Progenitor cell of endocrine pancreas (in vitro differentiated cells): ENCODE data around the gene SHC3. TPM values are rescaled to one million over a fixed set of nuclear protein-coding genes. Genes with fewer than 3 reads are reported as not detected.

Experiments
- DNase-seq: peaks from one replicate; pipeline ENCODE4 v3.0.0; 2021; ENCODE audit warnings: low spot score; ENCODE audit not compliant: unreplicated experiment
- H3K27ac Mint-ChIP-seq: 2 replicates; pipeline ENCODE4 v1.8.0; 2021; ENCODE audit warnings: mild to moderate bottlenecking, moderate library complexity, mixed read lengths
- H3K27me3 Mint-ChIP-seq: 2 replicates; pipeline ENCODE4 v1.8.0; 2021; ENCODE audit warnings: mixed read lengths
- H3K36me3 Mint-ChIP-seq: 2 replicates; pipeline ENCODE4 v1.8.0; 2022; ENCODE audit warnings: mixed read lengths; ENCODE audit not compliant: insufficient read depth
- H3K4me1 Mint-ChIP-seq: 2 replicates; pipeline ENCODE4 v1.8.0; 2021; ENCODE audit warnings: low read depth, mixed read lengths
- H3K4me3 Mint-ChIP-seq: 2 replicates; pipeline ENCODE4 v1.8.0; 2021; ENCODE audit warnings: low read depth, mild to moderate bottlenecking, moderate library complexity, mixed read lengths
- H3K9me3 Mint-ChIP-seq: 2 replicates; pipeline ENCODE4 v1.8.0; 2021; ENCODE audit warnings: low read depth, mixed read lengths
- total RNA-seq: library from RNA; stranded (reverse); gene quantifications from 2 replicates; pipeline ENCODE4 v1.2.1, GENCODE V29; 2021
- TF ChIP-seq, protein P1 (sequence below): fragments of 200-600 bp; sonication (generic); IDR thresholded peaks from one replicate; pipeline ENCODE4 v1.5.0; 2021; ENCODE audit warnings: antibody characterized with exemption, mild to moderate bottlenecking; ENCODE audit not compliant: unreplicated experiment

The SHC3 gene
- total RNA-seq, 1 donor from 2014 or later = 1.3 TPM

DNA sequence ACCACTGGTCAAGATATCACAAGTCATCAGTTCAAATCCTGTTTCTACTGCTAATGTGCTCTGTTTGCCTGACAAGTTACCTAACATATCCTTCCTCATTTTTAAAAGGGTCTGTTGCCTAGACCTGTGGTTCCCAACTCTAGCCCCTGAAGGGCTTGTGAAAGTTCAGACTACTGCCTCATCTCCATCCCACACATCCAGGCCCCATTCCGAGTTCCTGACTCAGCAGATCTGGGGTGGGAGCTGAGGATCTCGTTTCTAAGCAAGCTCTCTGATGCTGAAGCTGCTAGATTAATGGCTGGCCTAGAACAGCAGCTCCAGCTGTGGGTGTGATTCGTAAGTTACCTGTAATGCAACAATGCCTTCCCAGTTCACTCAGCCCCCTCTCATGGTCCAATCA, 154.9 kb downstream of the SHC3 start:
- Mint-ChIP-seq H3K9me3 (no peaks in the 10 kb centered on the region), H3K27me3 (no peaks in the 10 kb centered on the region), H3K27ac (no peak overlapping the region), H3K4me1 (peaks cover 15% of the 10 kb centered on the region), H3K4me3 (no peak overlapping the region), H3K36me3 (no peaks in the 10 kb centered on the region)
- DNase-seq = no peak
- TF ChIP-seq, protein P1, sequence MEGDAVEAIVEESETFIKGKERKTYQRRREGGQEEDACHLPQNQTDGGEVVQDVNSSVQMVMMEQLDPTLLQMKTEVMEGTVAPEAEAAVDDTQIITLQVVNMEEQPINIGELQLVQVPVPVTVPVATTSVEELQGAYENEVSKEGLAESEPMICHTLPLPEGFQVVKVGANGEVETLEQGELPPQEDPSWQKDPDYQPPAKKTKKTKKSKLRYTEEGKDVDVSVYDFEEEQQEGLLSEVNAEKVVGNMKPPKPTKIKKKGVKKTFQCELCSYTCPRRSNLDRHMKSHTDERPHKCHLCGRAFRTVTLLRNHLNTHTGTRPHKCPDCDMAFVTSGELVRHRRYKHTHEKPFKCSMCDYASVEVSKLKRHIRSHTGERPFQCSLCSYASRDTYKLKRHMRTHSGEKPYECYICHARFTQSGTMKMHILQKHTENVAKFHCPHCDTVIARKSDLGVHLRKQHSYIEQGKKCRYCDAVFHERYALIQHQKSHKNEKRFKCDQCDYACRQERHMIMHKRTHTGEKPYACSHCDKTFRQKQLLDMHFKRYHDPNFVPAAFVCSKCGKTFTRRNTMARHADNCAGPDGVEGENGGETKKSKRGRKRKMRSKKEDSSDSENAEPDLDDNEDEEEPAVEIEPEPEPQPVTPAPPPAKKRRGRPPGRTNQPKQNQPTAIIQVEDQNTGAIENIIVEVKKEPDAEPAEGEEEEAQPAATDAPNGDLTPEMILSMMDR = no peak

DNA sequence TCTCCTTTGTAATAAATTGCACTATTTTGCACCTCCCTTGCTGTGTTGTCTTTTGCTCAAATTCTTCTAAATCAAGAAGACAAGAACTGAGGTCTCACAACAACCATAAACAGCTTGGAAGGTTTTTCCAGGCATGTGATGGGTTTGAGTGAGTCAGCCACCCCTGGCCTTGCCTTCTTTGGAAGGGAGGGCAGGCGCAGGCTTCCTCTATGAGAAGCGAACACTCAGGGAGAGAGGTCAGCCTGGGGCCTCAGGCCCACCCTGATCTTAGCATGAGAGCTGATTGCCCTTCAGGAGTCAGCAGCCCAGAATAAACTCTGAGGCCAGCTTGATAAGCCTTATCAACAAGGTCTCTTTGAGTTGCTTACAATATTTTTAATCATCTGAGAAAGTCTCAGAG, 155.7 kb downstream of the SHC3 start:
- H3K27me3 Mint-ChIP-seq = no peaks in the 10 kb centered on the region
- peaks cover 15% of the 10 kb centered on the region for H3K4me1 Mint-ChIP-seq
- TF ChIP-seq, protein P1 = no peak
- H3K9me3 Mint-ChIP-seq = peaks cover under 1% of the 10 kb centered on the region
- no peak for DNase-seq
- H3K27ac Mint-ChIP-seq = no peak overlapping the region
- H3K36me3 Mint-ChIP-seq = no peaks in the 10 kb centered on the region
- no peak overlapping the region for H3K4me3 Mint-ChIP-seq

DNA sequence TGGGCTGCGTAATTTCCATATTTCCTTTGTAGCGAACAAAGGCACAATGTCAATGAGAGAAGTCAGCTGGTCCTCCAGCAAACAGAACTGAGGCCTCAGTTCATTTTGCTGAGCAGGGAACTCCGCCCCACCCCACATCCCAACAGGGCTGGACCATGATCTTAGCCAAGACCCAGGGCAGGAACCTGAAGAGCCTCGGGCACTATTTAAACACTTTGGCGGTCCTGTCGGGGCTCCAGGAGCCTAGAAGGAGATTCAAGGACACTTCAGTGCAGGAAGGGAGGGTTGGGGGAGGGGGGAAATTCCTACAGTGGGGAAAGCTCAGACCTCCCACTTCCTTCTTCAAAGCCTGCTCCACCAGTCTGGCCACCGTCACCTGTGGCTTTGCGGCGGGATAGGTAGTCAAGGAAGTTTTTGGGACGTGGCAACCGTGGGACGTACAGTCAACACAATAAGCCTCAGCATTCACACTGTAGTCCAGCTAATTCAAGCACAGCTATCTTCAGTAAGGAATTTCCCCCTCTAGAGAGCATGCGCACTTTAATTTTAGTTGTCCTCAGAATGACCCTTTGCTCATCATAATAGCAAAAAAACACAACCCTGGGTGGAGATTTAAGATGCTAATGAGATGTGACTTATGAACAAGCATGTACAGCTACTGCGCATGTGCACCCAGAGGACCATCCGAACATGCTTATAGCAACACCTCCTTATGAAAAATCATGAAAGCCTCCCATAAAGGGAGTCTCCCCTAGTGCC, 156.4 kb downstream of the SHC3 start:
- peaks cover 15% of the 10 kb centered on the region for H3K4me1 Mint-ChIP-seq
- no peaks in the 10 kb centered on the region for H3K36me3 Mint-ChIP-seq
- no peaks in the 10 kb centered on the region for H3K27me3 Mint-ChIP-seq
- H3K27ac Mint-ChIP-seq = peak overlapping the region; percentile 26
- DNase-seq = no peak
- H3K9me3 Mint-ChIP-seq = peaks cover 7% of the 10 kb centered on the region
- TF ChIP-seq, protein P1 = no peak
- no peak overlapping the region for H3K4me3 Mint-ChIP-seq

DNA sequence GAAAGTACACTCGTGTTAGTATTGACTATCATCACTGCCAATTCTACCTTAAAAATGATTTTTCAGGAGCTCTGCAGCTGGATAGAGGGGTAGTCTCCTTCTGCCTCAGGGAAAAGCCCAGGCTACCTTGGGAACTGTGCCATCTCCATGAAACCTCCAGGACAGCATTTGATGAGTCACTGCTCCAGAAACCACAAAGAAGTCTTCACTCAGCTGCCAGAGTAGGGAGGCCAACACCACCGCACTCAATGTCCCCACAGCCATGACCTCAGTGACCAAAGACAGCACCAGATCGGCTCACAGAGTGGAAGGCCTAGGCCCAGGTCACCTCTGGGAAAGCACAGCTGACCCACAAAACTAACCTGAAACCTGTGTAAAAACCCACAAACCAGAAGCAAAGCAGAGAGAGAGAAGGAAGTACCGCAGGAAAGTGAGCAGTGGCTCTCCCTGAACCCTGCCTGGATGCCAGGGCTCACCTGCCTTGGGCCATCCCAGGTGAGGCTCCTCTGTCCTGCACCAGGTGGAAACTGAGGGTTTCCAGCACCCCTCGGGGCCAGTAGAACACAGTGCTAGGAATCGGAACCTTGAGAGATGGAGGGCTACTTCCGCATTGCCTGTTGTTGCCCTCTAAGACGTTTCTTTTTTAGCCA, 157.3 kb downstream of the SHC3 start:
- peak overlapping the region; percentile 26 for H3K27ac Mint-ChIP-seq
- no peak for DNase-seq
- H3K9me3 Mint-ChIP-seq = peaks cover 7% of the 10 kb centered on the region
- TF ChIP-seq, protein P1 = no peak
- peaks cover 15% of the 10 kb centered on the region for H3K4me1 Mint-ChIP-seq
- no peak overlapping the region for H3K4me3 Mint-ChIP-seq
- H3K27me3 Mint-ChIP-seq = no peaks in the 10 kb centered on the region
- no peaks in the 10 kb centered on the region for H3K36me3 Mint-ChIP-seq

DNA sequence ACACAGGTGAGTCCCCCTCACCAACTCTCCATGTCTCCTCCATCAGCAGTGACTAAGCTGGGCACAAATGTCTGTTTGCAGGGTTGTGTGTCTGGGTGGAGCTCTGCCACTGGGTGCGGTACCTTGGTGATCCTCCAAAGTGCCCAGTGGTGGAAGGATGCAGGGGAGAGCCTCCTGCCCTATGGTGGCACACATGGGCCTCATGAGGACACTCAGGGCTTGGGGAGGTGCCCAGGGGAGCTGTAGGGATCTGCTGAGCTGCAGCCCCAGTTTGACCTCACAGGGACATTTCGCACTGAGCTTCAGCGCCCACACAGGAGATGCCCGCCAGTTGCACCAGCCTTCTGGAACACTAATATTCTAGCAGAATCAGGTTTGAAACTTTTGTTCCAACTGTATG, 157.9 kb downstream of the SHC3 start:
- Mint-ChIP-seq H3K4me1 (peaks cover 15% of the 10 kb centered on the region), H3K9me3 (peaks cover 7% of the 10 kb centered on the region), H3K36me3 (no peaks in the 10 kb centered on the region), H3K27ac (no peak overlapping the region), H3K27me3 (no peaks in the 10 kb centered on the region), H3K4me3 (no peak overlapping the region)
- DNase-seq = no peak
- TF ChIP-seq, protein P1 = no peak
